ENCODE measurements around the gene MT1H.
"Not testable (repeated sequence)": the region's sequence is repeated elsewhere in the genome, so short reads cannot be mapped to it uniquely, and the experiment has no call there.

MT1H gene

DNA sequence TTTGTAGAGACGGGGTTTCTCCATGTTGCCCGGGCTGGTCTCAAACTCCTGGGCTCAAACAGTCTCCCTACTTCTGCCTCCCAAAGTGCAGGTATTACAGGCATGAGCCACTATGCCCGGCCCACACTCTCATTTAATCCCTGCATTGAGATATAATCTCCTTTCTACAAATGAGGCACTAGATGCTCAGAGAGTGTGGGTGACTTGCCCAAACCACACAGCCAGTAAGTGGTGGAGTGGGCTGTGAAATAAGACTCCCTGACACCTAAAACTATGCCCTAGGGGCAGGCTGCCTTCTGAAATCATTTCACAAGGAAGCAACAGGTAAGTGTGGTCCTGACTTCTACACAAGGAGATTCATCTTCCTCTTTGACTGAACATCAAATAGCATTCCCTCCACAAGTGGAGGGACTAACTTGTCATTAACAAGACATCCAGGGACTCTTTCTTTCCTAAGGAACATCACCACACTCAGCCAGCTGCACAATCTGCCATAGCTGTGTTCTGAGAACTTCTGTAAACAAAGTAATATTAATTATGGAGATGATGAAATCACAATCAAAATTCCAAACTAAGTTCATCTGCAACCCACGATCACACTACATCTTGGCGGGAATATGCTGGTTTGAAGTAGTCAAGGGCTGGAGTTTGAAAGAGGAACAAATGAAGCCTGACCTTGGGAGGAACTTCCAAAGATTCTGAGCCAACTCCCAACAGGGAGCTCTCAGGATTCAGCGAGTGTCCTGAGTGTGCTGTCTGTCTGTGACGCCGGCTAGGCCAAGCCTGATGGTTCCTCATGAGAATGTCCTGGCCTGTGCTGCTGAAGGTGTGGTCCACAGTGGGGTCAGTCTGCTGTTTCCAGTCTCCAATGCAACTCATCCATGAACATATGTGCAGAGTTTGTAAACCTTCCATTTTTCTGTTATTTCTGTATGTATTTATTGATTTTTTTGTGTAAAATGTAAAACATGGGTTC, 4.0 kb upstream of the MT1H start:
- peak in 1 of 5 experiments; percentile 41 for DNase-seq

DNA sequence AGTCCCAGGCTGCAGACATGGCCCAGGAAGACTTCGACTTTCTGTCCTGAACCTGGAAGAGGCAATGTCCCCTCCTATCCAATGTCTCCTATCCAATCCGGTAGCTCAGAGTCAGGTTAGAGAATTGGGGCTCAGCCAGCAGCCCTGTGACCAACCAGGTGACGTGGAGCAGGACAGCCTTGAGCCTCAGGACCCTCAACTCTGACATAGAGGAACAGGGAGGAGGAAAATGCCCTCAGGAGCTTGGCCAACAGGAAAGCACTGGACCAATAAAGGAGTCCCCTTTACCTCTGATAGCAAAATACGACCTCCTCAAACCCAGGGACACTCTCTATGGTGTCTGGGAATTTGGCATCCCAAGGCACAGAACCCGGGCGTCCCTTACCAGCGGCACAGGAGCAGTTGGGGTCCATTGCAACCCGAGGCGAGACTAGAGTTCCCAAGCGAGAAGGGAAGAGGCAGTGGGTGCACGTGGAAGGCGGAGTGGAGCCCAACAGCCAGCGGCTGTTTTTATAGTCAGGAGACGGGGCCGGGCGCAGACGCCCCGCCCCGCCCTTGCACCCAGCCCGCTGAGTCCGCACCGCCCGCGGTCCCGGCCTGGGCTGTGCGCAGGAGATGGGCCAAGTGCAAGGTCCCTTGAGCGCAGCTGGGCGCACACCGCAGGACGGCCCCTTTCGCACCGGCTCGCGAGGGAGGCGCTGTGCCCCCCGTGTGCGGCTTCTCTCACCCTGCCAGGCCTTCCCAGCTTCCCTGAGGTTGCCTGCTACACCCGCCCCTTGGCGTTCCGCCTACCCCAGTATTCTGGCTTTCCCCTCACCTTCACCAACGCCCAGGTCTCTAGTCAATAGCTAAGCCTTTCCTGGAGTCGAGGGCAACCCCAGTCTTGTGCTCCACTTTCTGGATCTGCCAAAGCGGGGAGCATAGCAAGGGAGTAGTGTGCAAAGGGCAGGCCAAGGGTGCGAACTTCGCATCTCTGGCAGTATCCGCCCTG, 1.7 kb upstream of the MT1H start, which contains the start of gene MT1G:
Gene MT1G (minus strand): TSS at position 485 of the 991 bp plus-strand sequence. CDS start 72 bp downstream, at position 413.
- peak in 1 of 5 experiments; percentile 56 for DNase-seq

DNA sequence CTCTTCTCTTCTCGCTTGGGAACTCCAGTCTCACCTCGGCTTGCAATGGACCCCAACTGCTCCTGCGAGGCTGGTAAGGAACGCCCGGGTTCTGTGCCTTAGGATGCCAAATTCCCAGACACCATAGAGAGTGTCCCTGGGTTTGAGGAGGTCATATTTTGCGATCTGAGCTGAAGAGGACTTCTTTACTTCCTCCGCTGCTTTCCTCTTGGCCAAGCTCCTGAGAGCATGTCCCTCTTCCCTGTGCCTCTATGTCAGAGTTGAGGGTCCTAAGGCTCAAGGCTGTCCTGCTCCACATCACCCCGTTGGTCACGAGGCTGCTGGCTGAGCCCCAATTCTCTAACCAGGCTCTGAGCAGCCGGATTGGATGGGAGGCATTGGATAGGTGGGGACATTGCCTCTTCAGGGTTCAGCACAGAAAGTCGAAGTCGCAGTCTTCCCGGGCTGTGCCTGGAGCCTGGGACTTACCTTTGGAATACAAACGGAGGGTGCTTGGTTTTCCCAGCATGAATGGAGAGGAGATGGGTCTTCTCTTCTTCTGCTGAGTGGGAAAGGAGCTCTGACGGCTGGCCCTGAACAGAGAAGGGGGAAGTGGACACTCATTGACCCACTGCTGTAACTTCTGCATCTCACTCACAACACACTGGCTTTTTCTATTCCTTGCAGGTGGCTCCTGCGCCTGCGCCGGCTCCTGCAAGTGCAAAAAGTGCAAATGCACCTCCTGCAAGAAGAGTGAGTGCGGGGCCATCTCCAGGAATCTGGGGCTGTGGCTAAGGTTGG, 416 bp downstream of the MT1H start:
- no peak for DNase-seq

DNA sequence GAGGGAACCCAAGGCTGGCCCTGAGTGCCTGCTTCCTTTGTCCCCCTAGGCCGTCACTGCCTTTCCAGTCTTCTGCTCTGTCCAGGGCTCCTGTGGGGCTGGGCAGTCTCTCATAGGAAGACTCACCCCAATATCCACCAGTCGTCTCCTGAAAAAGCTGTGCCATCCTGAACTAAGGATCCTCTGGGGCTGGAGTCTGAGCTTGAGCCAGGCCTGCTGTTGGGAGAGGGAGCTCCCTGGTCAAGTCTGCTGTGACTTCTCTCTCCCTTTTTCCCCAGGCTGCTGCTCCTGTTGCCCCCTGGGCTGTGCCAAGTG, 963 bp downstream of the MT1H start:
- no peak for DNase-seq

DNA sequence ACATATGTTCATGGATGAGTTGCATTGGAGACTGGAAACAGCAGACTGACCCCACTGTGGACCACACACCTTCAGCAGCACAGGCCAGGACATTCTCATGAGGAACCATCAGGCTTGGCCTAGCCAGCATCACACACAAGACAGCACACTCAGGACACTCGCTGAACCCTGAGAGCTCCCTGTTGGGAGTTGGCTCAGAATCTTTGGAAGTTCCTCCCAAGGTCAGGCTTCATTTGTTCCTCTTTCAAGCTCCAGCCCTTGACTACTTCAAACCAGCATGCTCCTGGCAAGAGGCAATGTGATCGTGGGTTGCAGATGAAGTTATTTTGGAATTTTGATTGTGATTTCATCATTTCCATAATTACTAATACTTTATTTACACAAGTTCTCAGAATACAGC, 2.1 kb downstream of the MT1H start:
- DNase-seq, result not testable (repeated sequence)

DNA sequence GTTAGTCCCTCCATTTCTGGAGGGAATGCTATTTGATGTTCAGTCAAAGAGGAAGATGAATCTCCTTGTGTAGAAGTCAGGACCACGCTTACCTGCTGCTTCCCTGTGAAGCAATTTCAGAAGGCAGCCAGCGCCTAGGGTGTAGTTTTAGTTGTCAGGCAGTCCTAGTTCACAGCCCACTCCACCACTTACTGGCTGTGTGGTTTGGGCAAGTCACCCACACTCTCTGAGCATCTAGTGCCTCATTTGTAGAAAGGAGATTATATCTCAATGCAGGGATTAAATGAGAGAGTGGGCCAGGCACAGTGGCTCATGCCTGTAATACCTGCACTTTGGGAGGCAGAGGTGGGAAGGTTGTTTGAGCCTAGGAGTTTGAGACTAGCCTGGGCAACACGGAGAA, 2.6 kb downstream of the MT1H start:
- peak in 1 of 5 experiments; percentile 29 for DNase-seq

DNA sequence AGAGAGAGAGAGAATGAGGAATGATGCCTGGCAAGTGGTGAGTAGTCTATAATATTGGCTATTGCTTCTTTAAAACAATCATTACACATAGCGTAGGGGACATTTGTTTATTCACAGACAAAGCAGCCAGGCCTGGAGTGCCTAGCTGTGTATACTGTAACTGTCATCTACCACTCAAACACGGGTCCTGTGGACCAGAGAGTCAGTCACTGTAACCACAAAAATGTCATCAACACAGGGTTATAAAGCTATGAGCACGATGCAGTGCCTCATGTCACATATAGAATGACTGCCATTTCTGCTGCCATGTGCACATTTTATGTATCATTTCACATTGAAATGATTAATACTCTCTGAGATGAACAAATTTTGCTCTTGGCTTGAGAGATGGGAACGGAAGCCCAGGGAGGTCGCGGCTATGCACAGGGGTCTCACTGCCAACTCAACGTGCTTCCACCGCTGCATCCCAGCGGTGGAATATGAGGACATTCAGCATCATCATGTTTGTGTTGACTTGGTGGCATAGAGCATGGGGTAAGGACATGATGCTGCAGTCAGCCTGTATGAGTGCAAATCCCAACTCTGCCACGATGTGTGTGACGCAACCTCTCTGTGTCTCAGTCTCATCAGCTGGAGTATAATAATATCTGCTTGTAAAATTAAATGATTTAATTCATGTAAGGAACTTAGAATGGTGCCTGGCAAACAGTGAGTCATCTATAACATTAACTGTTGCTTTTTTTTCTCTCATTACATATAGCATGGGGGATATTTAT, 3.3 kb downstream of the MT1H start:
- peak in 1 of 5 experiments; percentile 47 for DNase-seq

DNA sequence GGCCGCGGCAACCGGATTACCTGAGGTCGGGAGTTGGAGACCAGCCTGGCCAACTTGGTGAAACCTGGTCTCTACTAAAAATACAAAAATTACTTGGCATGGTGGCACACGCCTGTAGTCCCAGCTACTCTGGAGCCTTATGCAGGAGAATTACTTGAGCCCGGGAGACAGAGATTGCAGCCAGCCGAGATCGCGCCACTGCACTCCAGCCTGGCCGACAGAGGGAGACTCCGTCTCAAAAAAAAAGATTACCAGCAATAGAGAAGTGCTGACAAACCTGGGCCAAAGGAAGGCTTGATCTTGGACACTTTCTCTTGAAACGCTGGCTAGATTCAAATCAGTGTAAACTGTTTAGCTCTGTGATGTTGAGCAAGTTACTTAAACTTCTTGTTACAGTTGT, 4.3 kb downstream of the MT1H start:
- peak in 1 of 5 experiments; percentile 43 for DNase-seq

DNA sequence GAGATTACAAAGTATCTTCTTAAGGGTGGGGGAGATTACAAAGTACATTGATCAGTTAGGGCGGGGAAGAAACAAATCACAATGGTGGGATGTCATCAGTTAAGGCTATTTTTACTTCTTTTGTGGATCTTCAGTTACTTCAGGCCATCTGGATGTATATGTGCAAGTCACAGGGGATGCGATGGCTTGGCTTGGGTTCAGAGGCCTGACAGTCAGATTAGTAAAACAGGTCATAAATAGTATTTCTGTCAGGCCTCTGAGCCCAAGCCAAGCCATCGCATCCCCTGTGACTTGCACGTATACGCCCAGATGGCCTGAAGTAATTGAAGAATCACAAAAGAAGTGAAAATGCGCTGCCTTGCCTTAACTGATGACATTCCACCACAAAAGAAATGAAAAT, 5.0 kb downstream of the MT1H start:
- DNase-seq, result not testable (repeated sequence)

DNA sequence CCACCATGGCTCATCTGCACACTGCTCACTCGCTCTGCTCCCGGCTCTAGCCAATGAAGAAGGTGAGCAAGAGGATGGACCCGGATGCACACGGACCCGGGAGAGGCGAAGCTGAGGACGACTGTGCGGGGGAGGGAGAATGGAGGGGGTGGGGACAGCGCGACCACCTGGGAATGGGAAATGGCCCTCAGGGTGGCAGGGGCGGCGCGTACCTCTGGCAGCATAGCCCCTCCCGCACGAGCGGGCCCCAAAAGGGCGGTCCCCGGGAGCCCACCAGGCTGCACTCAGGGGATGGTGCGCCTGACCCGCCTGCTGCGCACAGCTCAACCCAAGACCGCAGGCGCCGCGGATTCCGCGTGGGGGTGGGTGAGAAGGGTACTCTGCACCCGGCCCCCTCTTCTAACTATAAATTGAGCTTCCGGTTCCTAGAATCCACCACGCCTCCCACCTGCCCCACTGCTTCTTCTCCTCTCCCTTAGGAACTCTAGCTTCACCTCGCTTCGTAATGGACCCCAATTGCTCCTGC, 6.1 kb downstream of the MT1H start:
- peak in 3 of 5 experiments; percentile 32 to 50 (median 36) for DNase-seq

DNA sequence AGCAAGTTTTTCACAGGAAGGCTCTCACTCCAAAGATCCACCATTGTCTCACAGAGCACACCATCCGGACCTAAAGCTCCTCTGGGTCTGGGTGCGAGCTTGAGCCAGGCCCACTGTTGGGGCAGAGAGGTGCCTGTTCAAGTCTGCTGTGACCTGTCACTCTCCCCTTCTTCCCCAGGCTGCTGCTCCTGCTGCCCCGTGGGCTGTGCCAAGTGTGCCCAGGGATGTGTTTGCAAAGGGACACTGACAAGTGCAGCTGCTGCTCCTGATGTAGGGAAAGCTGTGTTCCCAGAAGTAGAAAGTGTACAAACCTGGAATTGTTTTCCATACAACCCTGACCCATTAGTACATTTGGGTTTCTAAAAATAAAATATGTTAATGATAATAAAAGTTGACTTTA, 7.9 kb downstream of the MT1H start:
- DNase-seq, result no peak

DNA sequence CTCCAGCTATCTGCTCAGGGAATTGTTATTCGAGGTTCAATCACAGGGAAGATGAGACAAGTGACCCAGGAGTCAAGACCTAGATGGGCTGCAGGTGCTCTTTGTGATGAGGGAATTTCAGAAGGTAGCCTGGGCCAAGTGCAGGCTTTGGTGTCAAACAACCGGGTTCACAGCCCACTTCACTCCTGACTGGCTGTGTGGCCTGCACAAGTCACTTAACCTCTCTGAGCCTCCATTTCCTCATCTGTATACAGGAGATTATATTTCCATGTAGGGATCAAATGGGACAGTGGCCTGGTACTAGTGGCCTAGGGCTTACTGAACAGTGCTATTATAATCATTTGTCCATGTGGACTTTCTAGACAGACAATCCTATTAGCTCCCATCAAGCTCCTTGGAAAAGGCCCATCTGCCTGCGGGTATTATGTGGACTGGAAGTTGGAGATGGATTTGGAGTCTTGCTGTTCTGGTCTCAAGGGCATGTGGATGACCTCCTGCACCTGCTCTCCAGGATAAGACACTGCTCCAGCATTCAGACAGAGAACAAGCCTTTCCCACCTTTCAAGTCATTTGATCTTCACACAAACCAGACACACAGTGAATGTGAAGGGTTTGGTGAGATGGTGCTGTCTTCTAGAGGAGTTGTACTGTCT, 9.6 kb downstream of the MT1H start:
- DNase-seq, result no peak

DNA sequence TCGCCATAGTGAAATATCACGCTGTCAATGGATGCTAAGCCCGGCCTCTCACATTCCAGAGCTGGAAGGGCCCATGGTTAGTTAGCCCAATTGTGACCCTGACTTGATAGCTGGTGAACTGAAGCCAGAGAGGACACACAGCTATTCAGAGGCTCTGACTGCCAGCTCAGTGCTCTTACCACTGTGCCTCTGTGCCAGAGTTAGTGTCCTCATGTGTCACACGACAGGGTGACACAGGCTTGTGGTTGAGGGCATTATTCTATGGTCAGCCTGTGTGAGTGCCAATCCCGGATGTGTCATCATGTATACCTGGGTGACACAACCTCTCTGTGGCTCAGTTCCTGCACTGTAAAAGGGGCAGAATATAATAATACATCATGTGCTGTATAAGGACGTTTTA, 10.2 kb downstream of the MT1H start:
- no peak for DNase-seq

DNA sequence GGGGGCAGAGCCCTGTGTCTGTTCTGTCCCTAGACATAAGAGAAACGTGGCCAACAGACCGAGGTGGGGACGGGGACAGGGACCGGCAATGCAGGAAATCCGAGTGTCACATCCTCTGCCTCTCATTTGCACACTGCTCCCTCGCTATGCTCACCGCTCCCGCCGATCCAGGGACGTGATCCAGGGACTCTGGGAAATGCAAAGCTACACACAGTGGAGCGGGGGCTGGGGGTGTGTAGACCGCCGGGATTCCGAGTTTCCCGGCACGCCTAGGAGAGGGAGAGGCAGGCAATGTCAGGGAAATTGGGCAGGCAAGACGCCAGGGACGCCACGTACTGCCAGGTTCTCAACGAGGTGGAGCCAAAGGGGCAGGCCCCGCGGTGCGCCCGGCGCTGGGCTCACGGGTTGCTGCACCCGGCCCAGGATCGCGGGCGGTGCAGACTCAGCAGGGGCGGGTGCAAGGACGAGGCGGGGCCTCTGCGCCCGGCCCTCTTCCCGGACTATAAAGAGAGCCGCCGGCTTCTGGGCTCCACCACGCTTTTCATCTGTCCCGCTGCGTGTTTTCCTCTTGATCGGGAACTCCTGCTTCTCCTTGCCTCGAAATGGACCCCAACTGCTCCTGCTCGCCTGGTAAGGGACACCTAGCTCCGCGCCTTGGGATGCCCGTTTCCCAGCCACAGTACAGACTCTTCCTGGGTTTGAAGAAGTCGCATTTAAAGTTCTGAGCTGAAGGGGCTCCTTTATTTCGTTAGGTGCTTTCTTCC, 12.5 kb downstream of the MT1H start, which contains the start of gene MT1X:
Gene MT1X (plus strand): TSS at position 532 of the 764 bp plus-strand sequence. CDS start 71 bp downstream, at position 603.
- peak; percentile 60 to 97 (median 82) for DNase-seq

DNA sequence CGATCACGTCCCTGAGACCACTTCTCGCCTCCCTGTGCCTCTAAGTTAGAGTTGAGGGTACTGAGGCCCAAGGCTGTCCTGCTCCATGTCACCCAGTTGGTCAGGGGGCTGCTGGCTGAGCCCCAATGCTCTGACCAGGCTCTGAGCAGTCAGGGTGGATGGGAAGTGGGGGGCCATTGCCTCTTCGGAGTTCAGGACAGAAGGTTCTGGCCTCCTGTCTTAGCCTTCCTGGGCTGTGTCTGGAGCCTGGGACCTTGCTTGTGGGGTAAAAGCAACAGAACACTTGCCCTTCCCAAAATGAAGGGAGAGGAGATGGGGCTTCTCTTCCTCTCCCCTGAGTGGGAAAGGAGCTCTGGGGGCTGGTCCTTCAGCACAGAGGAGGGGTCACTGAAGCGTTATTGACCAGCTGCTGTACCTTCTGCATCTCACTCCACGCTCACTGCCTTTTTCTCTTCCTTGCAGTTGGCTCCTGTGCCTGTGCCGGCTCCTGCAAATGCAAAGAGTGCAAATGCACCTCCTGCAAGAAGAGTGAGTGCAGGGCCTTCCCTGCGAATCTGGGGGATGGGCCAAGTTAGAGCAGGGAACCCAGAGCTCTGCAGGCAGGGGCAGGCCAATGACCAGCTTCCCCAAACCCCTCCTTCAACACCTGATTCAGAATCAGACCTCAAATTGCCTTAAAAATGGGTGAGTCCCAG, 13.2 kb downstream of the MT1H start:
- DNase-seq, result peak in 1 of 5 experiments; percentile 25

DNA sequence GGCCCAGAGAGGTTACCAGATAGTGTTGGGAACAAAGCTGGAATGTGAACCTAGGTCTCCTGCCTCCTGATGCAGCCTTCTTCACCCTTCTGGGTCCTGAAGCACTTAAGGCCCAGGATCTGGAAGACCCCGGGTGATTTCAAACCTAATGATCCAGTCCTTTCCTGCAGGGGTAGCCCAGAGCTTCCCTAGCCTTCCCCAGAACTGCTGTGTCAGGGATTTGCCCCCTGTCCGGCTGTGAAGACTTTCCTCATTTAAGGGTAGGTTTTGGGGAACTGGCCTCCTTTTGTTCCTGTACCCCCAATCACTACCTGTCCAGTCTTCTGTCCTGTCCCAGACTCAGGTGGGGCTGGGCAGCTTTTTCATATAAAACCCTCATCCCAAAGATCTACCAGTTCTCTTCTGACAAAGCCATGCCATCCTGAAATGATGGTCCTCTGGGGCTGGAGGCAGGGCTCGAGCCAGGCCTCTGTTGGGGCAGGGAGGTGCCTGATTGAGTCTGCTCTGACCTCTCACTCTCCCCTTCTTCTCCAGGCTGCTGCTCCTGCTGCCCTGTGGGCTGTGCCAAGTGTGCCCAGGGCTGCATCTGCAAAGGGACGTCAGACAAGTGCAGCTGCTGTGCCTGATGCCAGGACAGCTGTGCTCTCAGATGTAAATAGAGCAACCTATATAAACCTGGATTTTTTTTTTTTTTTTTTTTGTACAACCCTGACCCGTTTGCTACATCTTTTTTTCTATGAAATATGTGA, 14.0 kb downstream of the MT1H start:
- DNase-seq, result no peak

DNA sequence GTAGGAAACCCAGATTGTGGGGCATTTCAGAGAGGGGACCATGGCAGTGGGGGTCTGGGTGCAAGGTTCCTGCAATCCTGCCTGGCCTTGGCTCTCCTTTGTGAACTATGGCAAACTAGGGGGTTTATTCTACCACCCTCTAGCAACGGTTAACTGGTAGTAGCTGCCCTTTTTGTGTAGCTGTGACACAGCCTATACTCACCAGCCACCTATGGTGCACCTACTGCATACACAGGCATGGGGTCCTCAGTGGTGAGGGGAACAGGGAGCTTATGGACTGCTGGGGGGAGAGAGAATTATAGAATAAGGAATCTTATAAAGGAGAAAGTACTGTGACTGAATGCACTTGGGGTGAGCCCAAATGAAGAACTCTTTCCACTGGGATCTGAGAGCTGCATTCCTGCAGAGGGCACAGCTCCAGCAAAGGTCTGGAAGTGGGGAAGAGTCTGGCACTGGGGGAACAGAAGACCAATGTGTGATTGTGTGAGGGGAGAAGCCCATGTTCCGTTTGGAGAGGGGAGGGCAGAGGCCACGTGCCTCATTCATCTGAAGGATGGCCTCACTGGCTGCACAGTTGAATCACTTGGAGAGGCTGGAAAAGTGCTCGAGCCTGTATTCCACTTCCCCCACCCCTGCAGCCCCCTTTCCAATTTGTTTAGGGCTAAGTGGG, 14.8 kb downstream of the MT1H start:
- no peak for DNase-seq

Measured in T-helper 2 cell (primary cell).